Activated CD8-positive, alpha-beta T cell treated with anti-CD3 and anti-CD28 coated beads for 36 hours (primary cell): Measurements from ENCODE around the gene RAB23. TPM values are rescaled to one million over a fixed set of nuclear protein-coding genes. Genes with fewer than 3 reads are reported as not detected.

ENCODE experiments used
- ATAC-seq: fragments of 200-7000 bp; cut with Tn5 transposase; one replicate; pipeline ENCODE4 v1.10.0; 2021; ENCODE audit warnings: mild to moderate bottlenecking, moderate library complexity
- CTCF ChIA-PET: fragments of 350-600 bp; sonication (Branson Sonifier 250); formaldehyde crosslinking; loops from one replicate; lab custom pipeline; 2021; ENCODE audit warnings: antibody characterized with exemption; lab: Charles Lee
- POLR2A ChIA-PET: fragments of 350-600 bp; sonication (Branson Sonifier 250); formaldehyde crosslinking; loops from one replicate; lab custom pipeline; 2021; ENCODE audit warnings: antibody characterized with exemption; lab: Charles Lee
- DNase-seq: peaks from one replicate; pipeline ENCODE4 v3.0.0-alpha.2; 2020
- H3K27ac Mint-ChIP-seq: one replicate; pipeline ENCODE4 v1.8.0; 2021; ENCODE audit warnings: mild to moderate bottlenecking, mixed read lengths
- H3K27me3 Mint-ChIP-seq: one replicate; pipeline ENCODE4 v1.8.0; 2021; ENCODE audit warnings: mixed read lengths
- H3K36me3 Mint-ChIP-seq: one replicate; pipeline ENCODE4 v1.8.0; 2021; ENCODE audit warnings: low read depth, mixed read lengths
- H3K4me1 Mint-ChIP-seq: one replicate; pipeline ENCODE4 v1.8.0; 2021; ENCODE audit warnings: low read depth, mixed read lengths
- H3K4me3 Mint-ChIP-seq: one replicate; pipeline ENCODE4 v1.8.0; 2021; ENCODE audit warnings: mild to moderate bottlenecking, moderate library complexity, mixed read lengths
- H3K9me3 Mint-ChIP-seq: one replicate; pipeline ENCODE4 v1.8.0; 2021; ENCODE audit warnings: mixed read lengths
- CTCF ChIP-seq: fragments of 200-600 bp; IDR thresholded peaks from one replicate; pipeline ENCODE4 v1.8.0; 2022; ENCODE audit warnings: antibody characterized with exemption, mild to moderate bottlenecking
- intact Hi-C: fragments of 100-400 bp; cut with micrococcal nuclease; formaldehyde crosslinking; loops from one replicate; pipeline ENCODE4 v1.10.0; 2022
- total RNA-seq, 2 experiments: library from RNA; stranded (reverse); gene quantifications; one replicate each; pipeline ENCODE4 v1.2.3, GENCODE V29; 2021

RAB23 gene
- total RNA-seq, 2 experiments from 2014 or later = 1.2 to 1.3 TPM

GRCh38 chr6:57216235-57217101 lies 5.6 kb downstream of the RAB23 start:
- peaks cover 4% of the 10 kb centered on the region for H3K36me3 Mint-ChIP-seq
- peaks cover 20% of the 10 kb centered on the region for H3K4me1 Mint-ChIP-seq
- ChIA-PET POLR2A (no interaction called here), CTCF (no interaction called here)
- TF ChIP-seq CTCF = peak; percentile 29
- H3K9me3 Mint-ChIP-seq = peaks cover 8% of the 10 kb centered on the region
- DNase-seq = no peak
- peaks cover 20% of the 10 kb centered on the region for H3K27me3 Mint-ChIP-seq
- ATAC-seq = no peak
- no peak overlapping the region for H3K4me3 Mint-ChIP-seq
- no peak overlapping the region for H3K27ac Mint-ChIP-seq
- intact Hi-C loops = no loop called here

GRCh38 chr6:57215260-57215659 lies 6.8 kb downstream of the RAB23 start:
- Mint-ChIP-seq H3K4me3 (no peak overlapping the region), H3K9me3 (peaks cover 8% of the 10 kb centered on the region), H3K27me3 (peaks cover 10% of the 10 kb centered on the region), H3K27ac (no peak overlapping the region), H3K36me3 (peaks cover 4% of the 10 kb centered on the region), H3K4me1 (peaks cover 13% of the 10 kb centered on the region)
- no peak for TF ChIP-seq CTCF
- intact Hi-C loops = no loop called here
- DNase-seq = no peak
- ATAC-seq = no peak
- ChIA-PET CTCF (no interaction called here), POLR2A (no interaction called here)

GRCh38 chr6:57210060-57210459 lies 12.0 kb downstream of the RAB23 start:
- H3K27ac Mint-ChIP-seq = no peak overlapping the region
- no peak for DNase-seq
- ChIA-PET CTCF (no interaction called here), POLR2A (no interaction called here)
- intact Hi-C loops = no loop called here
- peaks cover 2% of the 10 kb centered on the region for H3K36me3 Mint-ChIP-seq
- ATAC-seq = no peak
- no peaks in the 10 kb centered on the region for H3K27me3 Mint-ChIP-seq
- H3K9me3 Mint-ChIP-seq = peaks cover 4% of the 10 kb centered on the region
- peaks cover 13% of the 10 kb centered on the region for H3K4me1 Mint-ChIP-seq
- no peak overlapping the region for H3K4me3 Mint-ChIP-seq
- TF ChIP-seq CTCF = no peak

GRCh38 chr6:57209030-57209429 lies 13.1 kb downstream of the RAB23 start:
- CTCF ChIA-PET = no interaction called here
- Mint-ChIP-seq H3K27me3 (no peaks in the 10 kb centered on the region), H3K36me3 (no peaks in the 10 kb centered on the region), H3K4me3 (no peak overlapping the region), H3K4me1 (peaks cover 6% of the 10 kb centered on the region), H3K27ac (no peak overlapping the region), H3K9me3 (no peaks in the 10 kb centered on the region)
- POLR2A ChIA-PET = no interaction called here
- no peak for TF ChIP-seq CTCF
- intact Hi-C loops = no loop called here
- no peak for DNase-seq
- ATAC-seq = no peak

GRCh38 chr6:57207872-57208271 lies 14.2 kb downstream of the RAB23 start:
- H3K4me3 Mint-ChIP-seq = no peak overlapping the region
- no peak overlapping the region for H3K27ac Mint-ChIP-seq

More at GRCh38 chr6:57207872-57208271, 14.2 kb downstream of the RAB23 start:
- no peaks in the 10 kb centered on the region for H3K27me3 Mint-ChIP-seq
- POLR2A ChIA-PET = no interaction called here
- intact Hi-C loops = no loop called here
- CTCF ChIA-PET = interaction anchor here (1.7 kb wide), 1 partner anchor 109 kb away, joined by 7 read pairs; the partner anchor contains the start of gene PRIM2
- DNase-seq = no peak
- H3K36me3 Mint-ChIP-seq = no peaks in the 10 kb centered on the region
- ATAC-seq = no peak
- peaks cover 4% of the 10 kb centered on the region for H3K4me1 Mint-ChIP-seq
- TF ChIP-seq CTCF = no peak
- no peaks in the 10 kb centered on the region for H3K9me3 Mint-ChIP-seq
